Bronchial epithelial cell (primary cell): ENCODE results near the gene HS3ST1. TPM values are rescaled to one million over a fixed set of nuclear protein-coding genes. Genes with fewer than 3 reads are reported as not detected.

ENCODE experiments used
- DNase-seq: peaks from one replicate; pipeline ENCODE4 v3.0.0-alpha.2; 2010; ENCODE audit warnings: low read depth
- FAIRE-seq: peaks from 2 replicates; lab custom pipeline; 2011; peaks lifted over from hg19 to GRCh38; lab: Jason Lieb, UNC
- H3K27me3 ChIP-seq: 2 replicates; pipeline ENCODE4 v1.5.1; 2011; ENCODE audit warnings: low read length; ENCODE audit not compliant: control insufficient read depth, insufficient read depth
- H3K36me3 ChIP-seq: 2 replicates; pipeline ENCODE4 v1.5.1; 2011; ENCODE audit warnings: low read length; ENCODE audit not compliant: control insufficient read depth, insufficient read depth
- H3K4me3 ChIP-seq: 2 replicates; pipeline ENCODE4 v1.5.1; 2011; ENCODE audit warnings: mild to moderate bottlenecking, low read depth, low read length, control low read depth
- total RNA-seq: library from RNA; depleted of rRNA; stranded (reverse); fragments of >200 nt; gene quantifications from 2 replicates; pipeline ENCODE4 v1.2.1, GENCODE V29; 2014
- TF ChIP-seq, protein P1 (sequence below): IDR thresholded peaks from 2 replicates; pipeline ENCODE4 v1.5.1; 2011; ENCODE audit warnings: mild to moderate bottlenecking, moderate library complexity, low read length, control low read depth, inconsistent platforms; ENCODE audit not compliant: insufficient read depth, severe bottlenecking

HS3ST1 gene
- total RNA-seq, 1 donor from 2014 or later, result 2.4 TPM

DNA sequence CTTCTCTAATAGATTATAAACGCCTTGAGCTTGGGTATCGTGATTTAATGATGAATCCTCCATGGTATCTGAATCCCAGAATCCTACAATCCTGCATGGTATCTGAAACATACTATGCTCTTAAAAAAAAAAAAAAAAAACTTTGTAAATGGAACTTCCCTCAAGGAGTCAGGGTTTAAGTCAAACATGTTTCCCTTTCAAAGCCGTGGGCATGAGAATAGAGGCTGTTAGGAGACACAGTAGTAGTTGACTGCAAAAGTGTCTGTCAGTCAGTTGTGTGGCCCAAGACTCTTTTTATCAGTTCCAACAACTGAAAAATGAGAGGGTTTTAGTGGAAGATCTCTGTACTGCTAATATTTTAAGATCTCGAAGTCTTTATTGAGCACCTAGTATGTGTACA is 2.4 kb upstream of the HS3ST1 start:
- DNase-seq (no peak), FAIRE-seq (no peak)
- no peaks in the 10 kb centered on the region for H3K36me3 ChIP-seq
- no peaks in the 10 kb centered on the region for H3K27me3 ChIP-seq
- TF ChIP-seq, protein P1, sequence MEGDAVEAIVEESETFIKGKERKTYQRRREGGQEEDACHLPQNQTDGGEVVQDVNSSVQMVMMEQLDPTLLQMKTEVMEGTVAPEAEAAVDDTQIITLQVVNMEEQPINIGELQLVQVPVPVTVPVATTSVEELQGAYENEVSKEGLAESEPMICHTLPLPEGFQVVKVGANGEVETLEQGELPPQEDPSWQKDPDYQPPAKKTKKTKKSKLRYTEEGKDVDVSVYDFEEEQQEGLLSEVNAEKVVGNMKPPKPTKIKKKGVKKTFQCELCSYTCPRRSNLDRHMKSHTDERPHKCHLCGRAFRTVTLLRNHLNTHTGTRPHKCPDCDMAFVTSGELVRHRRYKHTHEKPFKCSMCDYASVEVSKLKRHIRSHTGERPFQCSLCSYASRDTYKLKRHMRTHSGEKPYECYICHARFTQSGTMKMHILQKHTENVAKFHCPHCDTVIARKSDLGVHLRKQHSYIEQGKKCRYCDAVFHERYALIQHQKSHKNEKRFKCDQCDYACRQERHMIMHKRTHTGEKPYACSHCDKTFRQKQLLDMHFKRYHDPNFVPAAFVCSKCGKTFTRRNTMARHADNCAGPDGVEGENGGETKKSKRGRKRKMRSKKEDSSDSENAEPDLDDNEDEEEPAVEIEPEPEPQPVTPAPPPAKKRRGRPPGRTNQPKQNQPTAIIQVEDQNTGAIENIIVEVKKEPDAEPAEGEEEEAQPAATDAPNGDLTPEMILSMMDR, result no peak
- no peak overlapping the region for H3K4me3 ChIP-seq

DNA sequence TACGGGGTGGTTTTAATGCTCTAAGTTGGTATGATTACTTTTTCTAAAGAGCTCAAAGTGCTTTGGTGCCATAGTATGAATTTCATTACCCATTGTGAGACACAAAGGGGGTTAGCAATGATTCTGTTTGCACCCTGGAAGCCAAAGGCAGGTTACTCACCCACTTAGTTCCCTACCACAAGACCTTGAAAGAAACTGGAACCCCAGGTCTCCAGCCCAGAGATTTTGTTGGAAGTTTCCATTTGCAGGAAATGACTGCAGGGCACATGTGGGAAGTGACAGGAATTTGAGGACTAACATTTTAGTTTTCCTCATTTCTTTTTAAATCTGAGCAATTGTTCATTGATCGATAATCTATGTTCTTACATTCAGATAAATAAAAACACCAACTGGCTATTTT is 1.8 kb upstream of the HS3ST1 start:
- H3K36me3 ChIP-seq, result no peaks in the 10 kb centered on the region
- TF ChIP-seq, protein P1, result no peak
- no peak for DNase-seq
- FAIRE-seq, result no peak
- no peak overlapping the region for H3K4me3 ChIP-seq
- no peaks in the 10 kb centered on the region for H3K27me3 ChIP-seq

DNA sequence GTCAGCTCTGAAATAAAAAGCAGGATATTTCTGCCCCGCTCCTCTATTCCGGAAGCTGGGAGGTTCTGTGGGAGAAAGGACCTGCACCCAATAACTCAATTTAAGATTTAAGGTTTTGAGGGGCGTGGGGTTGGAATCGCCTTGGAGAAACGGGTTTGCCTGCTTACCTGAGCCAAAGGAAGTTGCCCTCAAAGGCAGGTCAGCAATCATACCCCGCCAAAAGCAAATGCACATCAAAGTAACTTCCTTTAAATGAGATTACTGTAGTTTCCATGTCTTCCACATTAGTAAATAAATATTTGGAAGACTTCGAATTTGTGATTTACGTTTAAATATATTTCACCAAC is 978 bp upstream of the HS3ST1 start:
- no peaks in the 10 kb centered on the region for H3K27me3 ChIP-seq
- H3K36me3 ChIP-seq, result no peaks in the 10 kb centered on the region
- TF ChIP-seq, protein P1, result no peak
- peak overlapping the region; percentile 67 for H3K4me3 ChIP-seq
- no peak for FAIRE-seq
- peak; percentile 41 for DNase-seq

DNA sequence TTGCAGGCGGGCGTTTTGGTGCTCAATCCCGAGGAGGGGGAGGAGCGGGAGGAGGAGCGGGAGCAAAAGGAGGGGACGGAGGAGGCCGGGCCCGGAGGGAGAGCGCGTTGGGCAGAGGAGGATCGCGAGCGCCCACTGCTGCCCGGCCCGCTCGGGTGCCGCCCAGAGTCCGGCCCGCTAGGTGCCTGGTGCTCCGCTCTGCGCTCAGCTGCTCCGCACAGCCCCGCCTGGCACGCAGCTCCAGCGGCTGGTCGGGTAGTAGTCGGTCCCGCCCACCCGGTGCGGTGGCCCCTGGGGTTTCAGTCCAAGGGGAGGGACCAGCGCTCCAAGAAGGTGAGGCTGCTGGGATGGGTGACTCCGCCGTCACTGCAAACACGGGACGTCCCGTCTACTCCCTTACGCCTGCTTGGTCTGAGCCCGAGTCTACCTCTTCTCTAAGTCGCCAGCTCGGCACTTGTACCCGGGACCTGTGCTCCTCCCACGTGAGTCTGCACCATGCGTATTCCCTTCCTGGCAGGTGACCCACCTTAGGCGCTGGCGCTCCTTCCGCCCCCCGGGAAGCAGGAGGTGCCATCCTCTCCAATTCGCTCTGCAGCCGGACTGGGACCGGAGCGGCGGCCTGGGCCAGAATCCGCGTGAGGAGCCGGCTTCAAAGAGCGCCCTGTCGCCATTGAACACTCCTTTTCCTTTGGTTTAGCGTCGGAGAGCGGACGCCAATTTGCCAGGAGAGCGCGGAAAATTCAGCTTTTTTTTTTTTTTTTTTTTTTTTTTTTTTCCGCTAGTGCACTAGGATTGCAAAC is 405 bp upstream of the HS3ST1 start:
- TF ChIP-seq, protein P1, result peak; percentile 98
- Histone ChIP-seq H3K36me3 (no peaks in the 10 kb centered on the region), H3K4me3 (peak overlapping the region; percentile 67), H3K27me3 (no peaks in the 10 kb centered on the region)
- peak; percentile 78 for DNase-seq
- FAIRE-seq, result no peak

DNA sequence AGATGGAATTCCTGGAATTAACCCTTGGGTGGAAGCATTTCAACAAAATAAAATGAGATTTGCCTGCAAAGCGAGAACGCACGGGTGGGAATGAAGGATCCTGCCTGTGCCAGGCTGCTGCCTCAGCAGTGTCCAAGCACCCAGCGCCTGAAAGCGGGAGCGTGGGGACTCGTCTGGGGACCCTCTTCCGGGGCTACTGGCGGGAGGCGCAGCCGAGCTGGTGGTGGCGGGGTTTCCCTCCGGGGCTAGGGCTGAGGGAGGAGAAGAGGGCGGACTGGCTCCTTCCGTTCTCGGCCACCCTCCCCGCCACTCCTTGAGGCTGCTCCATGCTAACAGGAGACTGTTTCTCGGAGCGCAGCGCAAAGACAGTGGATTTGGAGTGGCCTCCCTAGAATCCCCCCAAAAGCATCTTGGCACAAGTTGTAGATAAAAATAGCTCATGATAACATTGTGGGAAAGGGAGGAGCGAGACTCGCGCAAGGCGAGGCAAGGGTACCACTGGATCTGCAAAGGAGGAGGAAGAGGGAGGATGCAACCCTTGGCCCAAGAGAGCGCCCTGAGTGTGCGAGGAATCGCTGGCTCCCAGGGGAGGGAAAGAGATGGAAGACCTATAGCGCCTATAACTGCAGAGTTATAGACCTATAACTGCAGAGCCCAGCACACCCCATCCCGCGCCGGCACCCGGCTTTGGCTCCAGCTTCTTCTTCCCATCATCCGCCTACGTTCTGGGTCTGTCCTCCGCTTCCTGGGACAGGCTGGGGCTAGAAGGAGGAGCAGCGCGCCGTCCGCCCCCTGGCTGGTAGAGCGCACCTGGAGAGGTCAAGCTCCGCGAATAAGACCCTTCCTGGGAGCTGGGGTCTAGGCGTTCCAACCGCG is 1.3 kb downstream of the HS3ST1 start:
- TF ChIP-seq, protein P1, result no peak
- no peak for DNase-seq

More for the DNA sequence above, 1.3 kb downstream of the HS3ST1 start:
- peak overlapping the region; percentile 67 for H3K4me3 ChIP-seq
- H3K27me3 ChIP-seq, result no peaks in the 10 kb centered on the region
- H3K36me3 ChIP-seq, result no peaks in the 10 kb centered on the region
- FAIRE-seq, result no peak
